Chondrocyte (in vitro differentiated cells): ENCODE measurements around the gene TIGAR. TPM values are rescaled to one million over a fixed set of nuclear protein-coding genes. Genes with fewer than 3 reads are reported as not detected.

Experiments used
- DNase-seq: peaks from one replicate; pipeline ENCODE4 v3.0.0; 2021; ENCODE audit warnings: mixed read lengths, low spot score
- H3K27ac Mint-ChIP-seq: one replicate; pipeline ENCODE4 v1.8.0; 2021; ENCODE audit warnings: mild to moderate bottlenecking, moderate library complexity, mixed read lengths; ENCODE audit not compliant: unreplicated experiment
- H3K27me3 Mint-ChIP-seq: 2 replicates; pipeline ENCODE4 v1.8.0; 2021; ENCODE audit warnings: low read depth, mixed read lengths
- H3K36me3 Mint-ChIP-seq: 2 replicates; pipeline ENCODE4 v1.8.0; 2021; ENCODE audit warnings: low read depth, mixed read lengths
- H3K4me1 Mint-ChIP-seq: 2 replicates; pipeline ENCODE4 v1.8.0; 2021; ENCODE audit warnings: low read depth, mild to moderate bottlenecking, mixed read lengths
- H3K4me3 Mint-ChIP-seq: one replicate; pipeline ENCODE4 v1.8.0; 2021; ENCODE audit warnings: mild to moderate bottlenecking, moderate library complexity, mixed read lengths; ENCODE audit not compliant: unreplicated experiment
- H3K9me3 Mint-ChIP-seq: 2 replicates; pipeline ENCODE4 v1.8.0; 2021; ENCODE audit warnings: low read depth, mixed read lengths
- CTCF ChIP-seq: fragments of 200-600 bp; sonication (generic); IDR thresholded peaks from 2 replicates; pipeline ENCODE4 v1.5.0; 2021; ENCODE audit warnings: antibody characterized with exemption, mild to moderate bottlenecking, moderate library complexity
- total RNA-seq: library from RNA; stranded (reverse); gene quantifications from 3 replicates; pipeline ENCODE4 v1.2.1, GENCODE V29; 2021

Gene TIGAR
- total RNA-seq, 1 donor from 2014 or later: 28.8 TPM

- peaks cover under 1% of the 10 kb centered on the region for H3K36me3 Mint-ChIP-seq
- no peak overlapping the region for H3K27ac Mint-ChIP-seq
- H3K4me3 Mint-ChIP-seq: no peak overlapping the region
- no peak for TF ChIP-seq CTCF
- no peak for DNase-seq
- no peaks in the 10 kb centered on the region for H3K9me3 Mint-ChIP-seq
- no peaks in the 10 kb centered on the region for H3K27me3 Mint-ChIP-seq
- H3K4me1 Mint-ChIP-seq: peaks cover 10% of the 10 kb centered on the region
Observed at GRCh38 chr12:4308334-4308950, 12.6 kb upstream of the TIGAR start.

- peaks cover 10% of the 10 kb centered on the region for H3K4me1 Mint-ChIP-seq
- no peak for DNase-seq
- TF ChIP-seq CTCF: no peak
- no peak overlapping the region for H3K4me3 Mint-ChIP-seq
- H3K36me3 Mint-ChIP-seq: no peaks in the 10 kb centered on the region
- no peak overlapping the region for H3K27ac Mint-ChIP-seq
- no peaks in the 10 kb centered on the region for H3K27me3 Mint-ChIP-seq
- no peaks in the 10 kb centered on the region for H3K9me3 Mint-ChIP-seq
Observed at GRCh38 chr12:4311776-4312175, 9.2 kb upstream of the TIGAR start.

- no peaks in the 10 kb centered on the region for H3K9me3 Mint-ChIP-seq
Observed at GRCh38 chr12:4312251-4312650, 8.8 kb upstream of the TIGAR start.

GRCh38 chr12:4320497-4320852 lies 538 bp upstream of the TIGAR start:
- H3K27ac Mint-ChIP-seq: peak overlapping the region; percentile 92
- H3K36me3 Mint-ChIP-seq: peaks cover 3% of the 10 kb centered on the region
- no peak for TF ChIP-seq CTCF
- no peaks in the 10 kb centered on the region for H3K27me3 Mint-ChIP-seq
- no peak for DNase-seq
- H3K4me1 Mint-ChIP-seq: peaks cover 32% of the 10 kb centered on the region
- H3K4me3 Mint-ChIP-seq: peak overlapping the region; percentile 83
- no peaks in the 10 kb centered on the region for H3K9me3 Mint-ChIP-seq

More at GRCh38 chr12:4312251-4312650, 8.8 kb upstream of the TIGAR start:
- H3K4me3 Mint-ChIP-seq: no peak overlapping the region
- no peak for TF ChIP-seq CTCF
- no peak overlapping the region for H3K27ac Mint-ChIP-seq
- no peaks in the 10 kb centered on the region for H3K27me3 Mint-ChIP-seq
- DNase-seq: no peak
- H3K4me1 Mint-ChIP-seq: peaks cover 7% of the 10 kb centered on the region
- H3K36me3 Mint-ChIP-seq: no peaks in the 10 kb centered on the region

GRCh38 chr12:4322726-4323125 lies 1.7 kb downstream of the TIGAR start:
- no peak for TF ChIP-seq CTCF
- Mint-ChIP-seq H3K4me1 (peaks cover 38% of the 10 kb centered on the region), H3K27ac (no peak overlapping the region), H3K4me3 (peak overlapping the region; percentile 31), H3K36me3 (peaks cover 3% of the 10 kb centered on the region), H3K27me3 (no peaks in the 10 kb centered on the region), H3K9me3 (no peaks in the 10 kb centered on the region)
- no peak for DNase-seq
